Measurements from ENCODE around the gene CYLD.
A peak's percentile ranks its signal among the peaks of the same experiment; 100 is the strongest.

Gene CYLD

GRCh38 chr16:50741781-50742575 is at the start of gene CYLD:
Gene CYLD (plus strand): TSS chr16:50742086. CDS start chr16:50749699, 7,613 bp downstream.
- DNase-seq: peak; percentile 93

- no peak for DNase-seq
These were observed 49.3 kb upstream of the CYLD start for GRCh38 chr16:50692644-50692998.

GRCh38 chr16:50692999-50693781 is 48.7 kb upstream of the CYLD start, which contains the start of gene NOD2:
Gene NOD2 (plus strand): TSS chr16:50693606. CDS start chr16:50699496, 5,890 bp downstream.
- no peak for DNase-seq

GRCh38 chr16:50694206-50694605 is 47.7 kb upstream of the CYLD start:
- DNase-seq: no peak

- no peak for DNase-seq
These were observed 46.6 kb upstream of the CYLD start for GRCh38 chr16:50695017-50696000.

- DNase-seq: no peak
These were observed 45.8 kb upstream of the CYLD start for GRCh38 chr16:50696126-50696525.

GRCh38 chr16:50696575-50697420 is 45.1 kb upstream of the CYLD start:
- no peak for DNase-seq

GRCh38 chr16:50697421-50697715 is 44.5 kb upstream of the CYLD start:
- no peak for DNase-seq

- DNase-seq: no peak
These were observed 43.8 kb upstream of the CYLD start for GRCh38 chr16:50697881-50698767.

GRCh38 chr16:50699326-50700159 is 42.3 kb upstream of the CYLD start:
- no peak for DNase-seq

- no peak for DNase-seq
These were observed 39.2 kb upstream of the CYLD start for GRCh38 chr16:50702725-50703124.

- DNase-seq: no peak
These were observed 37.6 kb upstream of the CYLD start for GRCh38 chr16:50704245-50704644.

GRCh38 chr16:50705436-50706110 is 36.3 kb upstream of the CYLD start:
- no peak for DNase-seq

GRCh38 chr16:50706250-50706649 is 35.6 kb upstream of the CYLD start:
- DNase-seq: no peak

- DNase-seq: no peak
These were observed 33.4 kb upstream of the CYLD start for GRCh38 chr16:50708373-50709060.

GRCh38 chr16:50709061-50709684 is 32.7 kb upstream of the CYLD start:
- no peak for DNase-seq

GRCh38 chr16:50709980-50710379 is 31.9 kb upstream of the CYLD start:
- no peak for DNase-seq

GRCh38 chr16:50711040-50711439 is 30.8 kb upstream of the CYLD start:
- DNase-seq: no peak
